Stomach smooth muscle (tissue), 2 donors: ENCODE results near the gene MYO18A.

Experiments
- H3K27ac ChIP-seq: one replicate; pipeline ENCODE4 v1.7.0; 2013; ENCODE audit warnings: mild to moderate bottlenecking, low read length, inconsistent platforms
- H3K27me3 ChIP-seq, 2 donors: one replicate each; pipeline ENCODE4 v1.7.0; 2013; ENCODE audit warnings: low read length in 2 of 2; ENCODE audit not compliant: insufficient read depth in 2 of 2, control insufficient read depth in 1 of 2
- H3K36me3 ChIP-seq, 2 donors: one replicate each; pipeline ENCODE4 v1.7.0; 2013; ENCODE audit warnings: low read length in 2 of 2; ENCODE audit not compliant: control insufficient read depth in 2 of 2, insufficient read depth in 2 of 2
- H3K4me1 ChIP-seq: one replicate; pipeline ENCODE4 v1.7.0; 2013; ENCODE audit warnings: low read length; ENCODE audit not compliant: control insufficient read depth, insufficient read depth
- H3K4me3 ChIP-seq, 2 donors: one replicate each; pipeline ENCODE4 v1.7.0; 2013; ENCODE audit warnings: low read length in 2 of 2
- H3K9ac ChIP-seq, 2 donors: one replicate each; pipeline ENCODE4 v1.7.0; 2013; ENCODE audit warnings: low read length in 2 of 2, mild to moderate bottlenecking in 1 of 2
- H3K9me3 ChIP-seq, 2 donors: one replicate each; pipeline ENCODE4 v1.7.0; 2013; ENCODE audit warnings: low read length in 2 of 2; ENCODE audit not compliant: control insufficient read depth in 2 of 2
- donor health status: healthy.
- donor health status: Pancreatic carcinoma.

Gene MYO18A

DNA sequence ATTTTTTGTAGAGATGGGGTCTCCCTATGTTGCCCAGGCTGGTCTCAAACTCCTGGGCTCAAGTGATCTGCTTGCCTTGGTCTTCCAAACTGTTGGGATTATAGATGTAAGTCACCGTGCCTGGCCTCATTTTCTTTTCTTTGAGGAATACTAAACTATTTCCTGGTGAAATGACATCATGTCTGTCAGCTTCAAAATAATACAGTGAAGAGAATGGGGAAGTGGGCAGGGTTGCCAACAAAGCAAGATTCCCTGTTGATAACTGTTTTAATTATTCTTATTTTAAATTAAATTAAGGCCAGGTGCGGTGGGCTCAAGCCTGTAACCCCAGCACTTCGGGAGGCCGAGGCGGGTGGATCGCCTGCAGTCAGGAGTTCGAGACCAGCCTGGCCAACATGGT lies 116.2 kb downstream of the MYO18A start:
- Histone ChIP-seq H3K4me3 (no peak overlapping the region), H3K9ac (no peak overlapping the region), H3K27ac (no peak overlapping the region), H3K9me3 (no peaks in the 10 kb centered on the region), H3K4me1 (peaks cover 9% of the 10 kb centered on the region), H3K27me3 (peaks cover 7 to 10% of the 10 kb centered on the region in 2 donors), H3K36me3 (no peaks in the 10 kb centered on the region)

DNA sequence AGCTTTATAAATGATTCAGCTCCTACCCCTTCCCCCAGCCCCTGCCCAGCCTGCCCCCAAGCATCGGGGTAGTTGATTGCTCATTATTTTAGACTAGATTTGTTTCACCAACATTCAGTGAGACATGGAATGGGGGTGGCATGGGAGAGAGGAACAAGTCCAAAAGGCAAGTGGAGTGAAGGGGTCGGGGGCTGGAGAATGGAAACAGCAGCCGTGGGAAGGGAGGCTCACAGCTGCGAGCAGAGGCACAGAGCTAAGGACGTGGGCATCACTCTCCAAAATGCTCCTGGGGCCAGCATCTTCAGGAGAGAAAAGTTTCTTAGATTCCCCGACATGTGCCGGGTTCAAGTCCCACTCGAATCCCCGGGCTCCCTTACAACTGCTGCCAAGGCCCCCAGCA lies 118.0 kb downstream of the MYO18A start:
- H3K27me3 ChIP-seq: peaks cover 7 to 9% of the 10 kb centered on the region in 2 donors
- H3K9ac ChIP-seq: no peak overlapping the region
- no peaks in the 10 kb centered on the region for H3K36me3 ChIP-seq
- no peak overlapping the region for H3K27ac ChIP-seq
- H3K4me3 ChIP-seq: no peak overlapping the region
- no peaks in the 10 kb centered on the region for H3K9me3 ChIP-seq
- H3K4me1 ChIP-seq: peaks cover 9% of the 10 kb centered on the region

DNA sequence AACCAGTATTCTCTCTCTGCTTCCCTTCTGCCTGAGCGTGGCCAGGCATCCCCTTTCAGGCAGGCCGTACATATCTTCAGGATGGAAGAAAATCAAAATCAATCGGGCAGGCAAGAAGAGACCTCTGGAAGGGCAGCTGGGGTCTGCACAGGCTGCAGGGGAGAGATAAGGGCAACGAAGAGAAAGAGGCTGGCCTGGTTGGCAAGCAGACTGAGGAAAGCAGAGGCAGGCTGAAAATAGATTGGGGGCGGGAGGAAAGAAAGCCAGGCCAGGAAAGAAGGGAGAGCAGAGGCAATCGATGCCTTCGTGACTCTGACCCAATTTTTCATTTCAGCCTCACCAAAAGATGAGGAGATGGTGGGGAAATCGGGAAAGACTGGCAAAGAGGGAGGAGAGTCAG lies 119.2 kb downstream of the MYO18A start:
- peaks cover 9% of the 10 kb centered on the region for H3K4me1 ChIP-seq
- peaks cover 4 to 8% of the 10 kb centered on the region in 2 donors for H3K27me3 ChIP-seq
- H3K9me3 ChIP-seq: no peaks in the 10 kb centered on the region
- no peaks in the 10 kb centered on the region for H3K36me3 ChIP-seq
- no peak overlapping the region for H3K27ac ChIP-seq
- H3K4me3 ChIP-seq: no peak overlapping the region
- no peak overlapping the region for H3K9ac ChIP-seq

DNA sequence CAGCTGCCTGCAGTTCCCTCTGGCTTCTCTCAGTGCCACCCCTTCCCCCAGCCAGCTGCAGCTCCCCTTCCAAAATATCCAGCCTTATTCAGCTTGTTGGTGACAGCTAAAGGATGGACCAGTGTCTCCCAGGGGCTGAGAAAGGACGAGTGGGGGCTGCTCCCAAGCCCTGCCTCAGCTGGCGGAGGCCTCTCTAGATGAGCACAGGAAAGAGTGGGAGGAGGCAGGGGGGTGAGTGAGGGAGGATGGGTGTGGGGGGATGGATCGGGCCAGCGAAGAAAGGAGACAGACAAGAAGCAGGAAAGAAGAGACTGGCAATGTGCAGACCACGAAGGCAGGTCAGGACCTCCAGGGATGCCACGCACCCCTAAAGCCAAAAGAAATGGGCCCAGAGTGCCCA lies 119.7 kb downstream of the MYO18A start:
- Histone ChIP-seq H3K27ac (no peak overlapping the region), H3K4me1 (peaks cover 9% of the 10 kb centered on the region), H3K9ac (no peak overlapping the region), H3K27me3 (peaks cover 4 to 6% of the 10 kb centered on the region in 2 donors), H3K9me3 (no peaks in the 10 kb centered on the region), H3K4me3 (no peak overlapping the region), H3K36me3 (no peaks in the 10 kb centered on the region)

DNA sequence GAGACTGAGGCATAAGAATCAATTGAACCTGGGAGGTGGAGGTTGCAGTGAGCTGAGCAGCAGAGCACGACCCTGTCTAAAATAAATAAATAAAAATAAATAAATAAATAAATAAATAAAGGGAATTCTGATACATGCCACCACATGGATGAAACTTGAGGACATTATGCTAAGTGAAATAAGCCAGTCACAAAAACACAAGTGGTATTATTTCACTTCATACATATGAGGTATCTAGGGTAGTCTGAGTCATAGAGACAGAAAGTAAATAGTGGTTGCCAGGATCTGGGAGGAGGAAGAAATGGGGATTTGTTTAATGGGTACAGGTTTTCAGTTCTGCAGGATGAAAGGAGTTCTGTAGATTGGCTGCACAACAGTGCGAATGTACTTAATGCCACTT lies 120.9 kb downstream of the MYO18A start:
- H3K4me3 ChIP-seq: no peak overlapping the region
- peaks cover 9% of the 10 kb centered on the region for H3K4me1 ChIP-seq

DNA sequence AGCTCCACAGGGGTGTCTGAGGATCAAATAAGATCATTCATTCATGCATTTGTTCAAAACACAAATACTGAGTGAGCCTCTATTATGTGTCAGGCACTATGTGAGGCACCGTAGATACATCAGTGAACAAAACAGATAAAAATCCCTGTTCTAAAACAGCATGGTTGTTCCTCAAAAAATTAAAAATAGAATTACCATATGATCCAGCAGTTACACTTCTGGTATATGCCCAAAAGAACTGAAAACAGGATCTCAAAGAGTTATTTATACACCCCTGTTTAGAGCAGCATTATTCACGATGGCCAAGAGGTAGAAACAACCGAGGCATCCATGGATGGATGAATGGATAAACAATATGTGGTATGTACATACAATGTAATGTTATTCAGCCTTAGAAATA lies 121.8 kb downstream of the MYO18A start:
- peaks cover 9% of the 10 kb centered on the region for H3K4me1 ChIP-seq
- H3K27ac ChIP-seq: no peak overlapping the region
- H3K9ac ChIP-seq: no peak overlapping the region
- H3K36me3 ChIP-seq: no peaks in the 10 kb centered on the region
- no peaks in the 10 kb centered on the region for H3K9me3 ChIP-seq
- no peaks in the 10 kb centered on the region for H3K27me3 ChIP-seq
- H3K4me3 ChIP-seq: no peak overlapping the region

More for the DNA sequence above, 120.9 kb downstream of the MYO18A start:
- no peaks in the 10 kb centered on the region for H3K9me3 ChIP-seq
- no peak overlapping the region for H3K9ac ChIP-seq
- H3K27me3 ChIP-seq: peaks cover 0 to 2% of the 10 kb centered on the region in 2 donors
- H3K36me3 ChIP-seq: no peaks in the 10 kb centered on the region
- no peak overlapping the region for H3K27ac ChIP-seq

DNA sequence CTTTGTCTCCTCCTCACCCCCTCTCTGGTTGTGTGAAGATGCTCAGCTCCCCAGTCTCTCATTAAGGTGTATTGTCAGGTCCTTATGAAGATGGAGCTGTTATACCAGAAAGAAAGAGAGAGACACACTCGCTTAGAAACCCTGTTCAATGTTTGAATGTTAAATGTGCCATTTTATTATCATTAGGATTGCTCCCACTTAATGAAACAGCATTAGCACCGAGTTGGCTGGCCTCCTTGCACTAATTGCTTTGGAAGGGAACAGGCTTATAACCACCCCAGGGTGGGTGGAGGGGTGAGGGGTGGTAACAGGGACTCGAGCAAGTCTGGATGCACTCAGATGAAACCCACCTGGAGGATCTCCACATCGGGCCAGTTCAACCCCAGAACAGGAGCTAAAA lies 122.8 kb downstream of the MYO18A start:
- H3K4me3 ChIP-seq: no peak overlapping the region
- no peaks in the 10 kb centered on the region for H3K27me3 ChIP-seq
- H3K9me3 ChIP-seq: no peaks in the 10 kb centered on the region
- no peak overlapping the region for H3K27ac ChIP-seq
- H3K9ac ChIP-seq: no peak overlapping the region
- peaks cover 9% of the 10 kb centered on the region for H3K4me1 ChIP-seq
- no peaks in the 10 kb centered on the region for H3K36me3 ChIP-seq

DNA sequence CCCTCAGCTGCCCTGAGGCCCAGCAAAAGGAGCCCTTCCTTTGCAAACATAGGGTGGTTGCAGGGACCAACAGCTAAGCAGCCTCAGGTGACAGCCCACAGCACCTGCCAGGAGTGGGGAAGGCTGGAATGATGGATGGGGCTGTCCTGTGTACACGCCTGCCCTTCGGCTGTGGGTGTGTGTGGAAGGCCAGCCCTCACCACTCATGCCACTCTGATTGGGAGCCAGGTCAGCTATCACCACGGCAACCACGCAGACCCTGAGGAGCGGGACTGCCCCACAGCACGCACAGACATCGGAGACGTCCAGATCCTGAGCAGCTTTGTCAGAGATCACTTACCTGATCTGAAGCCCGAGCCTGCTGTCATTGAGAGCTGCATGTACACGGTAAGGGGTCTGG lies 125.4 kb downstream of the MYO18A start:
- Histone ChIP-seq H3K27me3 (no peaks in the 10 kb centered on the region), H3K4me3 (no peak overlapping the region), H3K4me1 (no peaks in the 10 kb centered on the region), H3K36me3 (no peaks in the 10 kb centered on the region), H3K27ac (no peak overlapping the region), H3K9me3 (no peaks in the 10 kb centered on the region), H3K9ac (no peak overlapping the region)

DNA sequence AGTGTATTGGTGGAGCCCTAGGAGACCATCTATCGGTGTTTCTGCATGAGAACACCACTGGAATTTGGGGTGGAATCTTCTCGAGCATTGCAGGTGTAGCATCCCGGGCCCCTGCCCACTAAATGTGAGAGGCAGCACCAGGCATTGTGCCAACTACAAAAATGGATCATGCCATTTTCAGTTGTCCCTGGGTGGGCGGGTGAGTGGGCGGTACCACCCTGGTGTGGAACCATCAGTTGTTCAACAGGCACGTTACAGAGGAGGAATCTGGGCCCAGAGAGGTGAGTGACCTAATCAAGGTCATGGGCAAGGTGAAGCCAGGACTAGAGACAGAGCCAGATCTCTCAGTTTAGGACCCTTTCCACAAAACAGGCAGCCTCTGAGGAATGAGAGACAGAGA lies 128.5 kb downstream of the MYO18A start:
- Histone ChIP-seq H3K36me3 (no peaks in the 10 kb centered on the region), H3K4me3 (no peak overlapping the region), H3K27ac (no peak overlapping the region), H3K9ac (no peak overlapping the region), H3K4me1 (no peaks in the 10 kb centered on the region), H3K27me3 (no peaks in the 10 kb centered on the region), H3K9me3 (no peaks in the 10 kb centered on the region)

DNA sequence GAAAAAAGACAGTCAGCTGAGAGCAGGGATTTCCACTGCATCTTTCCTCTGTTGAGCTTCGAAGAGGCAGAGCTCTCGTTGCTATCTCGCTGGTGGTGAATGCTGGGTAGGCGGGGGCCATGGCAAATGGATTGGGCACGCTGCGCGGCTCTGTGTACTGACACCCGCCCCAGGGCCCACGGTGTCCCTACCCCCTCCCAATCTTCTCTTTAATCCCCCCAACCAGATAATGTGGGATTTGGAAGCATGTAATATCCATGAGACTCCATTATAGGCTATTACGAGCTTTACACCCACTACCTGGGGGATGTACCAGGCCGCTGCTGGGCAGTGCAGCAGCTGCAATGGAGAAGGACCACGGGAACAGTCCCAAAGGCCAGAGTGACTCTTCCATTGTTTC lies 129.0 kb downstream of the MYO18A start:
- H3K4me1 ChIP-seq: no peaks in the 10 kb centered on the region
- H3K9ac ChIP-seq: no peak overlapping the region
- H3K27me3 ChIP-seq: no peaks in the 10 kb centered on the region
- H3K9me3 ChIP-seq: no peaks in the 10 kb centered on the region
- no peak overlapping the region for H3K27ac ChIP-seq
- H3K36me3 ChIP-seq: no peaks in the 10 kb centered on the region
- H3K4me3 ChIP-seq: no peak overlapping the region

DNA sequence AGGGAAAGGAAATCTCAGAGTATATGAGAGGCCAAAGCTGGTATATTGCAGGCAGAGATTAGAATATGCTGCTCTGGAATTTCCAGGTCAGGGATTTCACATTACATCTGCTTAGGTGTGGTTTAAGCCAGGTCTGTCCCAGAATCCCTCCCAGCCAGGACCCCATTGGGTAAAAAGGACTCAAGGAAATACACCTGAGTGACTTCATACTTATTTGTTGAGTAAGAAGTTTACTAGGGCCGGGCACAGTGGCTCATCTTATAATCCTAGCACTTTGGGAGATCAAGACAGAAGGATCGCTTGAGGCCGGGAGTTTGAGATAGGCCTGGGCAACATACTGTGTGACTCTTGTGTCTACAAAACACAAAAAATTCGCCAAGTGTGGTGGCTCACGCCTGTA lies 130.0 kb downstream of the MYO18A start:
- Histone ChIP-seq H3K4me3 (no peak overlapping the region), H3K27me3 (no peaks in the 10 kb centered on the region), H3K36me3 (no peaks in the 10 kb centered on the region), H3K27ac (no peak overlapping the region), H3K9me3 (no peaks in the 10 kb centered on the region), H3K4me1 (no peaks in the 10 kb centered on the region), H3K9ac (no peak overlapping the region)
